ENCODE data around the gene TAT. TPM values are rescaled to one million over a fixed set of nuclear protein-coding genes. Genes with fewer than 3 reads are reported as not detected.
"Not testable (repeated sequence)": the region's sequence is repeated elsewhere in the genome, so short reads cannot be mapped to it uniquely, and the experiment has no call there.

TAT gene
- total RNA-seq (not detected), polyA plus RNA-seq (0.06 TPM)

DNA sequence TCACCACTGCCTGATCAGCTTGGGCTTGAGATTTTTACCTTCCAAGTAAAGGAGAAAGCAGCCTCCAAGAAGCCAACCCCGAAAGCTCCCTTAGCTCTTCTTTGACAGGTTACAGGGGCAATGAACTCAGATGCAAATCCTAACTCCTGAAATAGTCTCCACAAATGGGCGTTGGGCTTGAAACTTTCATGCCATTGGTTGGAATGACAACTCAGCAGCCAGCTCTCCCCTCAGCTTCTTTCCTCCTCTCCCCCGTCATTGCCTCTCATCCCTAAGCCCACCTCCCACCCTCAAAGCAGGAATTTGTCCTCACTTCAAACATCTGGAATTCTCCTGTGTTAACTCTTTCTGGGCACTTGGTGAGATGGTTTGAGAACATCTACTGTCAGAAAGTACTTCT is at the start of gene TAT:
TSS of gene TAT (minus strand) at position 122 of the 400 bp plus-strand sequence. CDS start 677 bp downstream, outside the sequence.
- no peak within 1 kb of the TSS for H3K4me3 Mint-ChIP-seq
- no peaks in the 10 kb centered on the region for H3K36me3 ChIP-seq (ENCODE audit: insufficient read depth, low read length)
- H3K27ac Mint-ChIP-seq: peak within 1 kb of the TSS in 1 of 8 donors; percentile 38
- H3K9me3 ChIP-seq (ENCODE audit: low read length): no peaks in the 10 kb centered on the region
- H3K36me3 Mint-ChIP-seq: no peaks in the 10 kb centered on the region
- DNase-seq: no peak
- no peaks in the 10 kb centered on the region for H3K9me3 Mint-ChIP-seq
- no peak within 1 kb of the TSS for H3K27ac ChIP-seq (ENCODE audit: low read depth, low read length)
- peaks cover 3% of the 10 kb centered on the region for H3K27me3 ChIP-seq (ENCODE audit: insufficient read depth, low read length, poor library complexity, severe bottlenecking)
- ChIA-PET POLR2A (no interaction called here), CTCF (interaction anchor here (1.6 kb wide), 1 partner anchor 35 kb away, joined by 5 read pairs; no protein-coding TSS in a partner anchor)
- H3K4me1 ChIP-seq (ENCODE audit: insufficient read depth, low read length): no peaks in the 10 kb centered on the region
- no peaks in the 10 kb centered on the region for H3K4me1 Mint-ChIP-seq
- peaks cover 17 to 35% of the 10 kb centered on the region in 2 donors for H3K27me3 Mint-ChIP-seq
- H3K4me3 ChIP-seq (ENCODE audit: low read length): no peak within 1 kb of the TSS

GRCh38 chr16:71626018-71626857 is 49.3 kb upstream of the TAT start, which contains the start of gene MARVELD3:
Gene MARVELD3 (plus strand): TSS chr16:71626184. CDS start chr16:71626230, 46 bp downstream.
- H3K27ac ChIP-seq (ENCODE audit: low read depth, low read length): no peak within 1 kb of the TSS
- Mint-ChIP-seq H3K36me3 (no peaks in the 10 kb centered on the region), H3K4me1 (peaks cover 12 to 13% (median 12%) of the 10 kb centered on the region in 3 donors), H3K27me3 (peaks cover 11 to 30% of the 10 kb centered on the region in 2 donors), H3K9me3 (no peaks in the 10 kb centered on the region), H3K27ac (peak within 1 kb of the TSS in 1 of 8 donors; percentile 11), H3K4me3 (peak within 1 kb of the TSS in 5 of 7 donors; percentile 34 to 72 (median 55))
- POLR2A ChIA-PET: no interaction called here
- no peaks in the 10 kb centered on the region for H3K36me3 ChIP-seq (ENCODE audit: insufficient read depth, low read length)
- H3K9me3 ChIP-seq (ENCODE audit: low read length): no peaks in the 10 kb centered on the region
- H3K4me3 ChIP-seq (ENCODE audit: low read length): no peak within 1 kb of the TSS
- H3K4me1 ChIP-seq (ENCODE audit: insufficient read depth, low read length): peaks cover 8% of the 10 kb centered on the region
- CTCF ChIA-PET: interaction anchor here (0.9 kb wide), 1 partner anchor 61 kb away, joined by 3 read pairs; no protein-coding TSS in a partner anchor
- DNase-seq: peak in 3 of 5 donors; percentile 12 to 49 (median 12)
- peaks cover 10% of the 10 kb centered on the region for H3K27me3 ChIP-seq (ENCODE audit: insufficient read depth, low read length, poor library complexity, severe bottlenecking)

DNA sequence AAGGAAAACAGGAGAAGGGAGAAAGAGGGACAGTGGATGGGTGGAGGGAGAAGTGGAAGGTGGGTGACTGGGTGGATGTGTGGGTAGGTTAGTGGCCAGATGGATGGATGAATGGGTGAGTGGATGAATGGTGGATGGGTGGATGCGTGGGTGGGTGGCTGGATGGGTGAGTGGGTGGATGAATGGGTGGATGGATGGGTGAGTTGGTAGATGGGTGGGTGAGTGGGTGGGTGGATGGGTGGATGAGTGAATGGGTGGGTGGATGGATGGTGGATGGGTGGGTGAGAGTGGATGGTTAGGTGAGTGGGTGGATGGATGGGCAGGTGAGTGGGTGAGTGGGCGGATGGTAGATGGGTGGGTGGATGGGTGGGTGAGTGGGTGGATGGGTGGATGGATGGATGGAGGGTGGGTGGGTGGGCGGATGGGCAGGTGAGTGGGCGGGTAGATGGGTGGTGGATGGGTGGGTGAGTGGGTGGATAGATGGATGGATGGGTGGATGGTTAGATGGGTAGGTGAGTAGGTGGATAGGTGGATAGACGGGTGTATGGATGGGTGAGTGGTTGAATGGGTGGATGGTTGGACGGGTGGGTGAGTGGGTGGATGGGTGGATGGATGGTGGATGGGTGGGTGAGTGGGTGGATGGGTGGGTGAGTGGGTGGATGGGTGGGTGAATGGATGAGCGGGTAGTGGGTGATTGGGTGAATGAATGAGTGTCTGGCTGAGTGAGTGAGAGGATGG is 48.4 kb upstream of the TAT start:
- H3K9me3 Mint-ChIP-seq: no peaks in the 10 kb centered on the region
- no peaks in the 10 kb centered on the region for H3K36me3 ChIP-seq (ENCODE audit: insufficient read depth, low read length)
- POLR2A ChIA-PET: no interaction called here
- peaks cover 16 to 19% (median 17%) of the 10 kb centered on the region in 3 donors for H3K4me1 Mint-ChIP-seq
- H3K27me3 ChIP-seq (ENCODE audit: insufficient read depth, low read length, poor library complexity, severe bottlenecking): peaks cover 10% of the 10 kb centered on the region
- no peaks in the 10 kb centered on the region for H3K36me3 Mint-ChIP-seq
- peaks cover 13 to 38% of the 10 kb centered on the region in 2 donors for H3K27me3 Mint-ChIP-seq
- no peak overlapping the region for H3K4me3 ChIP-seq (ENCODE audit: low read length)
- peak overlapping the region in 4 of 7 donors; percentile 39 to 72 (median 57) for H3K4me3 Mint-ChIP-seq
- no peaks in the 10 kb centered on the region for H3K9me3 ChIP-seq (ENCODE audit: low read length)
- H3K4me1 ChIP-seq (ENCODE audit: insufficient read depth, low read length): peaks cover 8% of the 10 kb centered on the region
- CTCF ChIA-PET: interaction anchor here (0.9 kb wide), 1 partner anchor 60 kb away, joined by 3 read pairs; no protein-coding TSS in a partner anchor
- H3K27ac Mint-ChIP-seq: no peak overlapping the region
- DNase-seq: no peak
- no peak overlapping the region for H3K27ac ChIP-seq (ENCODE audit: low read depth, low read length)

- Mint-ChIP-seq H3K9me3 (no peaks in the 10 kb centered on the region), H3K27ac (no peak overlapping the region), H3K4me1 (peaks cover 16 to 19% (median 17%) of the 10 kb centered on the region in 3 donors), H3K27me3 (peaks cover 15 to 35% of the 10 kb centered on the region in 2 donors), H3K36me3 (no peaks in the 10 kb centered on the region), H3K4me3 (no peak overlapping the region)
- H3K4me1 ChIP-seq (ENCODE audit: insufficient read depth, low read length): peaks cover 8% of the 10 kb centered on the region
- no peak for DNase-seq
- no peaks in the 10 kb centered on the region for H3K9me3 ChIP-seq (ENCODE audit: low read length)
- CTCF ChIA-PET: interaction anchor here (1.2 kb wide), 1 partner anchor 13 kb away, joined by 7 read pairs; no protein-coding TSS in a partner anchor
- H3K36me3 ChIP-seq (ENCODE audit: insufficient read depth, low read length): no peaks in the 10 kb centered on the region
- POLR2A ChIA-PET: no interaction called here
- peaks cover 13% of the 10 kb centered on the region for H3K27me3 ChIP-seq (ENCODE audit: insufficient read depth, low read length, poor library complexity, severe bottlenecking)
- no peak overlapping the region for H3K27ac ChIP-seq (ENCODE audit: low read depth, low read length)
- no peak overlapping the region for H3K4me3 ChIP-seq (ENCODE audit: low read length)
Measured at GRCh38 chr16:71623597-71623996, 46.7 kb upstream of the TAT start.

DNA sequence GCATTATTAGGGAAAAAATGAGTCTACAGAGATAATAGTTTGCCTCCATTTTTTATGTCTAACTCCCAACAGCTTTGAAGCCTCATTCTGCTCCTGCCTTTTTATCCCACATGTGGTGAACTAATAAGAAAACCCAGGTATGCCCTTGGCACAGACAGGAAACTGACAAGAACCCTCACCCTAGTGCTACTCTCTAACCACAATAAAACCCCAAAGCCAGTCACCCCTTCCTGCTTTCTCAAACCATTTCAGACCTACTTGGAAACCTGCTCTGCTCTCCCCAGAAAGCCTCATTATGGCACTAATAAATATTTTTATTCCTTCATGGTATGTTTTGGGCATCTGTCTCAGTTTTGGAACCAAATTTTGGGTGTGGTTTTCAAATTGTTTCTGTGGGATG is 45.2 kb upstream of the TAT start:
- Histone ChIP-seq H3K4me3 (ENCODE audit: low read length) (no peak overlapping the region), H3K27ac (ENCODE audit: low read depth, low read length) (no peak overlapping the region), H3K27me3 (ENCODE audit: insufficient read depth, low read length, poor library complexity, severe bottlenecking) (peaks cover 13% of the 10 kb centered on the region), H3K9me3 (ENCODE audit: low read length) (no peaks in the 10 kb centered on the region), H3K4me1 (ENCODE audit: insufficient read depth, low read length) (peaks cover 8% of the 10 kb centered on the region), H3K36me3 (ENCODE audit: insufficient read depth, low read length) (no peaks in the 10 kb centered on the region)
- peaks cover 19 to 34% of the 10 kb centered on the region in 2 donors for H3K27me3 Mint-ChIP-seq
- H3K4me3 Mint-ChIP-seq: peak overlapping the region in 6 of 7 donors; percentile 4 to 46 (median 26)
- H3K36me3 Mint-ChIP-seq: no peaks in the 10 kb centered on the region
- POLR2A ChIA-PET: no interaction called here
- peaks cover 16 to 19% (median 17%) of the 10 kb centered on the region in 3 donors for H3K4me1 Mint-ChIP-seq
- CTCF ChIA-PET: no interaction called here
- peak in 1 of 5 donors; percentile 13 for DNase-seq
- peak overlapping the region in 2 of 8 donors; percentile 10 to 11 for H3K27ac Mint-ChIP-seq
- no peaks in the 10 kb centered on the region for H3K9me3 Mint-ChIP-seq

DNA sequence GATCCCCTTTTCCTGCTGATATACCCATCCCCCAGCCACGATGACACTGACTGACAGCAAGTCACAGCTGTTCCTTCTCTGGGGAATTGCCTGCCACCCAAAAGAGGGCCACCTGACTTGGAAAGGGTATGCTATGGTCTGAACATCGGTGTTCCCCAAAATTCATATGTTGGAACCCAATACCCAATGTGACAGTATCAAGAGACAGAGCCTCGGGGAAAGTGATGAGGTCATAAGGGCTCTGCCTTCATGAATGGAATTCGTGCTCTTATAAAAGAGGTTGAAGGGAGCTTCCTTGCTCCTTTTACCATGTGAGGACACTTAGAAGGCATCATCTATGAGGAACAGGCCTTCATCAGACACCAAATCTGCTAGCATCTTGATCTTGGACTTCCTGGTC is 41.5 kb upstream of the TAT start:
- DNase-seq: no peak
- peaks cover 23 to 45% of the 10 kb centered on the region in 2 donors for H3K27me3 Mint-ChIP-seq
- peaks cover 8% of the 10 kb centered on the region for H3K4me1 ChIP-seq (ENCODE audit: insufficient read depth, low read length)
- ChIA-PET CTCF (no interaction called here), POLR2A (no interaction called here)
- no peak overlapping the region for H3K4me3 ChIP-seq (ENCODE audit: low read length)
- no peaks in the 10 kb centered on the region for H3K9me3 ChIP-seq (ENCODE audit: low read length)
- H3K27ac Mint-ChIP-seq: no peak overlapping the region
- no peak overlapping the region for H3K27ac ChIP-seq (ENCODE audit: low read depth, low read length)
- no peak overlapping the region for H3K4me3 Mint-ChIP-seq
- H3K27me3 ChIP-seq (ENCODE audit: insufficient read depth, low read length, poor library complexity, severe bottlenecking): peaks cover 3% of the 10 kb centered on the region
- H3K4me1 Mint-ChIP-seq: peaks cover 14 to 19% (median 15%) of the 10 kb centered on the region in 3 donors
- no peaks in the 10 kb centered on the region for H3K9me3 Mint-ChIP-seq
- H3K36me3 ChIP-seq (ENCODE audit: insufficient read depth, low read length): no peaks in the 10 kb centered on the region
- no peaks in the 10 kb centered on the region for H3K36me3 Mint-ChIP-seq

DNA sequence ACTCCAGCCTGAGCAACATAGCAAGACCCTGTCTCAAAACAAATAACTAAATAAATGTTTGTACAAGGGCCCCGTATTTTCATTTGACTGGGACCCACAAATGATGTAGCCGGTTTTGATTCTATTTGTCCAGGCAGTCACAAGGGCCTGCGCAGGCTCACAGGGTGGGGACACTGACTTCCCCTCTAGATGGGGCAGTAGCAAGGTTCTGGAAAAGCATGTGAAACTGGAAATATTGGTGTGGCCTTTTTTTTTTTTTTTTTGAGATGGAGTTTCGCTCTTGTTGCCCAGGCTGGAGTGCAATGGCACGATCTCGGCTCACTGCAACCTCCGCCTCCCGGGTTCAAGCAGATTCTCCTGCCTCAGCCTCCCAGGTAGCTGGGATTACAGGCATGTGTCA is 38.1 kb upstream of the TAT start:
- H3K36me3 ChIP-seq (ENCODE audit: insufficient read depth, low read length); H3K4me3 ChIP-seq (ENCODE audit: low read length); H3K9me3 ChIP-seq (ENCODE audit: low read length); H3K4me1 Mint-ChIP-seq; H3K4me3 Mint-ChIP-seq; H3K27me3 ChIP-seq (ENCODE audit: insufficient read depth, low read length, poor library complexity, severe bottlenecking); POLR2A ChIA-PET; H3K4me1 ChIP-seq (ENCODE audit: insufficient read depth, low read length); H3K27ac Mint-ChIP-seq; H3K27ac ChIP-seq (ENCODE audit: low read depth, low read length); H3K9me3 Mint-ChIP-seq; H3K36me3 Mint-ChIP-seq; DNase-seq: not testable (repeated sequence)
- peaks cover 24 to 51% of the 10 kb centered on the region in 2 donors for H3K27me3 Mint-ChIP-seq
- CTCF ChIA-PET: interaction anchor here (1.3 kb wide), 1 partner anchor 203 kb away, joined by 4 read pairs; no protein-coding TSS in a partner anchor
